Stimulated activated CD4-positive, alpha-beta T cell treated with anti-CD3 and anti-CD28 coated beads, TNF-alpha, amount 100 ng/mL, for 1 hour (primary cell): ENCODE measurements around the gene CDYL2.

Experiments
- DNase-seq, 3 donors: peaks; one replicate each; pipeline ENCODE4 v3.0.0-alpha.2; 2020; ENCODE audit warnings: low read depth in 3 of 3, low spot score in 1 of 3

Gene CDYL2

DNA sequence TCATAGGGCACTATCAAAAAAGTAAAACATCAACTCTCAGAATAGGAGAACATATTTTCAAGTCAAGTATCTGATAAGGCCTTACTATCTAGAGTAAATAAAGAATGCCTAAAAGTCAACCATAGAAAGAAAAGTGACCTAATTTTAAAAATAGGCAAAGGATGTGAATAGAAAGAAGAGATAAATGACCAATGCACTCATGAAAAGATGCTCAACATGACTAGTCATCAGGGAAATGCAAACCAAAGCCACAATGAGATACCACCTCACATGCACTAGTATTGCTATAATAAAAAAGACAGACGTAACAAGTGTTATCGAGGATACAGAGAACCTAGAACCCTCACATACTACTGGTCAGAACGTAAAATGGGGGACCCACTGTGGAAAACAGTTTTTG is 172.8 kb downstream of the CDYL2 start:
- no peak for DNase-seq

GRCh38 chr16:80628254-80628653 is 176.1 kb downstream of the CDYL2 start:
- no peak for DNase-seq

DNA sequence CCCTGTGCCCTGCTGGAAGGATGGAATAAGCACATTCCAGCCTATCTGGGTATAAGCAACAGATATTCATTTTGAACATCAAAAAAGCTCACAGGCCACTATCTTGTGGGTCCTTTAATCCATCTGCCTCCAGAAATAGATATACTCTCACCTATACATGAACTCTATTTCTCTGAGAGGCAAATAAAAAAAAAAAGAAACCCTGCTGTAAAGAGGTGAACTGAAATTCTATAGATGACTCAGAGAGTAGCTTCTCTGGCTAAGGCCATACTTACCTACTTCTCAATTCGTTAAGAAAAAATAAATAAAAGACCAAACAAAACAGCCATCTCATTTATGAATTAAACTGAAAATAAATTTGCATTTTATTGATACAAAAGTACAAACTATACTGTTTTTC is 177.3 kb downstream of the CDYL2 start:
- no peak for DNase-seq

DNA sequence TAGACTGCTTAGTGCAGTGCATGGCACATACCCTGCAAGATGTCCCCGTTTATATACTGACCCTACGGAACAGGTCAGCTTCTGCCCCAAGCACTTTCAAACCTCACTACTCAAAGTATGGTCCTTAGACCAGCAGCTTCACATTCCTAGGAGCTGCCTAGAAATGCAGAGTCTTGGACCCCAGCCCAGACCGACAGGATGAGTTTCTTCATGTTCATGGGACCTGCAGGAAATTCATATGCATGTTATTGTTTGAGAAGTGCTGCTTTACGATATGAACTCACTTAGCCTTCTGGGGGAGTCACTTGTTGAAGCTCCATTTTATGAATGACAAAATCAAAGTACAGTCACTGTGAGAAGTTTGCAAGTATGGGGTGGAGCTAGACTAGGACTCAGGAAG is 181.0 kb downstream of the CDYL2 start:
- no peak for DNase-seq

- DNase-seq, result no peak
Measured at GRCh38 chr16:80622007-80622406, 182.4 kb downstream of the CDYL2 start.

DNA sequence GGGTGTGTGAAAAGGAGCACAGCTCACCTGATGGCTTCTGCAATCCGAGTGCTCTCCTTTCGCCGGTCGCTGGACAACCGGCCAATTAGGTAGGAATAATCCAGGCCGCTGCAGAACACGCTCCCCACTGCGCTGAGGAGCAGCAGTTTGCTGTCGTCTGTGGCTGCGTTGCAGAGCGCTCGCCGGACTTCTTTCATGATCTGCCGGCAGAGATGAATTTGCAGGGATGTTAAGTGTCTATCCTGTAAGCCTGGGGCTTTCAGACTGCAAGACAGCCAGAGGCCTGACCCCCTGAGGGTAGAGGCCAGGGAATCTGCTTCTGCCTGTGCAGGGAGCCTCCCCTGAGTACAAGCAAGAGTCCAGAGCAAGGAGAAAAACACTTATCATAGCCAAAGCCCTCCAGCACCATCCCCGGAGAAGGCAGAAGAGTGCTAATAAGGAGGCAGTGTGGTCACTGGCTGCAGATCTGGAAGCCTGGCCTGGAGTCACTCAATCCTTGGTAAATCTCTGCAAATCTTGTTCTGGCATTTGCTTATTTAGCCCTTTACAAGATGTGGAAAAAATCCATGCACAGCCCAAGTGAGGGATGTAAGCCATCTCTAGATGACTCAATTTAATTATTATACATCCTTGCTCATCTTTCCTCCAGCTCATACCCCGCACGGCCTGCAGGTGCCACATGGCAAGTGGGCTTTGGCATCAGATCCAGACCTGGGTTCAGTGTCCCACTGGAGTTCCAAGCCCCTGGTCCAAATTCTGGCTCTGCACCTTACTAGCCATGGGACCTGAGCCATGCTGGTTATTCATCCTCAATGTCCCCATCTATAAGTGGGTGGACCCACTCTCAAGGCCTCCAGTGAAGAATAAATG is 183.4 kb downstream of the CDYL2 start:
- no peak for DNase-seq

GRCh38 chr16:80619824-80620223 is 184.6 kb downstream of the CDYL2 start:
- DNase-seq, result no peak

DNA sequence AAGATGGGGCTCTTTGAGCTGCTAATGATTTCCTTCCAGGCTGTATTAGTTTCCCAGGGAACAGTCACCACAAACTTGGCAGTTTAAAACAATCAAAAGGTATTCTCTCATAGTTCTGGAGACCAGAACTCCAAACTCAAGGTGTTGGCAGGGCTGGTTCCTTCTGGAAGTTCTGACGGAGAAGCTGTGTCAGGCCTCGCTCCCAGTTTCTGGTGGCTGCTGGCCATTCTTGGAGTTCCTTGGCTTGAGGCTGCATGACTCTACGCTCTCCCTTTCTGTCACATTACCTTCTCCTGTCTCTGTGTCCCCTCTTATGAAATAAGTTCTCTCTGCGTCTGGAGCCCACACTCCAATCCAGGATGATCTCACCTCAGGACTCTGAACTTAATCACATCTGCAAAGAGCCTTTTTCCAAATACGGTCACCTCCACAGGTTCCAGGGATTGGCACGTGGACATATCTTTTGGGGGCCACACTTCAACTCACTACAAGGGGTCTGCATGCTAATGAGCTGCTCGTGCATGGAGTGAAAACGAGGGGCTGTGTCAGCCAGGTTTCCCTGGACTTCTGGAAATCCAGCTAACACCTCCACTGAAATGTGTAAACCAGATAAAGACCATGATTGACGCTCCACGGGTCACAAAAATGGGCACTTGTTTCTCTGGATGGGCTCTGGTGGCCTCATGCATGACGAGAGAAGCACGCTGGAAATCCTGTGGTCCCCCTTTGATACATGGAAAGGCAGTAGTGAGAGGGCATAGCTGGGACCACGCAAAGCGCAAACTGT is 185.3 kb downstream of the CDYL2 start:
- no peak for DNase-seq

DNA sequence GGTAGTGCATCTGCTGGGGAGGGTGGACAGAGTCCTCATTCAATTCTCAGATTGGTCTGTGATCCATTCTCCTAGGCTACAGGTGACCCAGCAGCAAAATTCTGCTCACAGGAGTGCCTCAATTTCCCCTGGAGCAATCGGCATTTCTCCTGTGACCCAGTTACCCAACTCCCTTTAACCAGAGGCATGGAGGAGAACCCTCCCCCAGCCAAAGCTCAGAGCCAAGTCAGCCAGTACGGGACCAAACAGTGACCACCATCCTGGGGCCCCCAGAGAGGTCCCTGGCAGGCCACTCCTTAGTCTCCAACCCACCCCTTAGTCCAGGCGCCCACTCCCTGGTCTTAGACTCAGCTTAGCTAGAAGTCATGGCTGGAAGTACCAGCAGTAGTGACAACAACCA is 188.0 kb downstream of the CDYL2 start:
- DNase-seq, result no peak

GRCh38 chr16:80615735-80616134 is 188.7 kb downstream of the CDYL2 start:
- no peak for DNase-seq

GRCh38 chr16:80614908-80615671 is 189.3 kb downstream of the CDYL2 start:
- DNase-seq, result no peak

DNA sequence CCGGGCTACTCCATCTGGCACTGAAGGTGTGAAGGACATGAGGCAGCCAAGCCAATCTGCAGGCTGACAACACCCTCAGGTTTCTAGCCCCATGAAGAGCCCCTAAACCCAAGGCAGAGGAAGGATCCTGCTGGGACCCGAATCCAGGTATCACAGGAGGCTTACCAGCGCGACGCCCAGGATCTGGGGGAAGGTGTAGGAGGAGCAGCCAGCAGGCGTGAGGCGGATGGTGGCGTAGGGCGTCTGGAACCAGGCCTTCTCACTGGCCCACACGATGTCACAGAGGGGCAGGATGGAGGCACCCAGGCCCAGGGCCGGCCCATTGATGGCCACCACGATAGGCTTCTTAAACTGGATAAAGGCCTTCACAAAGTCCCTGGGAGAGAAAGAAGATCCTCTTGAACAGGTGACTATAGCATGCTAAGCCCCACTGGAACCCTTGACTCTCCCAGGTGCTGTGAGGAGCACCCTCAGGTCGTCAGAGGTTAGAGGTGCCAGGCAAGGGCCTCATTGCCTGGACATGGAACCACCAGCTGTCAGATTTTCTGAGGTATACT is 191.9 kb downstream of the CDYL2 start:
- DNase-seq, result no peak

- no peak for DNase-seq
Measured at GRCh38 chr16:80611930-80612327, 192.5 kb downstream of the CDYL2 start.

DNA sequence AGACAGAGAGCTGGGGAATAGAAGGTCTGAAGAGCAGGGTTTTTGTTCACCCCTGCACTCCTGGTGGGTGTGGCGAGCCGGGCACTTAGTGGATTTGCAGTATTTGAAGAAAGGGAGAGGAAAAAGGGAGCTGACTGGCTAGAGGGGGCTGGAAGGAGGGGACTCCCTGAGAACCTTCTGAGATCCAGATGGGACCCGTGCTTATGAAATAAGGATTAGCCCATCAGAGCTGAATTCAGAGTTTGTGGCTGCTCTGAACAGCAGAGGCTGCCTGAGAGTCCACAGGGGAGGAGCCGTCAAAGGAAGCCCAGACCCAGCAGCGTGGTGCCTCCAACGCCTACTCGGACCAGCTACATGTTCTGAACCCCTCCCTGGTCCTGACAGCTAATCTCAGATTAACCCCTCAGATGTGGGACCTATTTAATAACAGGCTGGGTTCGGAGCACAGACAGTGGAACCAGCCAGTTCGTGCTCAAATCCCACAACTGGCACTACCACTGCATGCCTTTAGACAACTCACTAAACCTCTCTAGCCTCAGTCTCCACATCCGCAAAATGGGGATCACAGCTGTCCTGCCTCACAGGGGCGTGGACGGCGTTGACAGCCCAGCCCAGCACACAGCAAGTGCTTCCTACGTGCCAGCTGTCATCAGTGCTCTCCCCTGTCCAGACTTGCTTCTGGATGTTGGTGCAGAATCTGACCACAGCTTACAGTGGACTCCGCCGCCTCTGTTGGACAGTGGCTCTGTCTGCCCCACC is 193.0 kb downstream of the CDYL2 start:
- no peak for DNase-seq

DNA sequence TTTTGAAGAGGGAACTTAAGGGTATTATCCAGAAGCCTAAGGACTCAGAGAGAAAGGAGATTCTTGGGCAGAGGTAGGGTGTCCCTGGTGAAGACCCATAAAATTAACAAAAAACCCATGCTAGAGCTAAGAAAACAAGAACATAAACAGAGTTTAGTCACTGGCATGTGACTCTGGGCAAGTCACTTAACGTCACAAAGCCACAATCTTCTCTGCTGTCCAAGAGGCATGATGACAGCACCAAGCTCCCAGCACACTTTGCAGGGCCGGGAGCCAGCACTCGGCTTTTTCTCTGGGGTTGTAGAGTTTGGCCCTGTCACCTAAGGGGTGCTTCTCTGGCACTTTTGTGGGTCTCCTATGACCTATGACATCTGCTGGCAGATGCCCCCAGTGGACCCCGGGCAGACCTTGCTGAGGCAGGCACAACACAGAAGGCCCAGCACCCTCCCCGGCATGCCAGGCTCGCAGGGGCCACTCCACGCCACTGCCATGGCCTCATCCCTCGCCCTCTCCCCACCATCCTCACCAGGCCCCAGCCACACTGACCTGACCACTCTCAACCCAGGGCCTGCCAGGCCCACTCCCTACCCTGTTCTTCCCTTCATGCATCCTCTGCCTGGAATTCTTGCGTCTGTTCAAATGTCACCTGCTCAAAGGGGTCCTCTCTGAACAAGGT is 193.8 kb downstream of the CDYL2 start:
- no peak for DNase-seq

- DNase-seq, result no peak
Measured at GRCh38 chr16:80608946-80609345, 195.5 kb downstream of the CDYL2 start.

DNA sequence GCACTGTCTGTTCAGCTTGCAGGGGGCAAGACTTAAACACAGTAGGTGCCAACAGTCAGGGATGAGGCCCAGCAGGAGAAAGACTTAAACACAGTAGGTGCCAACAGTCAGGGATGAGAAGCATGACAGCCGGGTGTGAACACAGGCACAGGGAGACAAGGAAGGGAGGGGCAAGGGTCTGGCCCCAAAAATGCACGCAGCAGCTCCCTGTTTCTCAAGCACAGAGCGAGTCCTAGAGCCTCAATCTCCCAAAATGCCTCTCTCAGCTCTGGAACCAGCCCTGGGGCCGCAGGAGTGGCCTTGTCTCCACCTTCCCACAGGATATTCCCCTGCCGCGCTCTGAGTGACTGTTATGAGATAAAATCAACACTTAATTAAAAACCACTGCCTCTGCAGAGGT is 197.2 kb downstream of the CDYL2 start:
- no peak for DNase-seq

- no peak for DNase-seq
Measured at GRCh38 chr16:80606221-80606766, 198.1 kb downstream of the CDYL2 start.

- no peak for DNase-seq
Measured at GRCh38 chr16:80604600-80605355, 199.6 kb downstream of the CDYL2 start.
